Right lobe of liver (tissue), 6 donors: ENCODE results near the gene IL36G. TPM values are rescaled to one million over a fixed set of nuclear protein-coding genes. Genes with fewer than 3 reads are reported as not detected.

Experiments used
- ATAC-seq, 4 donors: fragments of 200-7000 bp; cut with Tn5 transposase; one replicate each; pipeline ENCODE4 v1.9.1; 2020; ENCODE audit warnings: mild to moderate bottlenecking in 4 of 4, moderate library complexity in 4 of 4
- DNase-seq, 3 donors: peaks; one replicate each; pipeline ENCODE4 v3.0.0-alpha.2; 2020
- H3K27ac ChIP-seq, 3 donors: fragments of 200-600 bp; one replicate each; pipeline ENCODE4 v1.8.0; 2022
- H3K27me3 ChIP-seq, 2 donors: fragments of 200-600 bp; one replicate each; pipeline ENCODE4 v1.8.0; 2022
- H3K36me3 ChIP-seq, 4 donors: fragments of 200-600 bp; sonication (generic) in 1 of 4; one replicate each; pipeline versions ENCODE4 v1.5.1 to v1.8.0; 2017 to 2022; ENCODE audit warnings: control low read depth in 1 of 4
- H3K4me1 ChIP-seq, 4 donors: fragments of 200-600 bp; sonication (generic) in 1 of 4; one replicate each; pipeline versions ENCODE4 v1.5.1 to v1.8.0; 2017 to 2022; ENCODE audit warnings: control low read depth in 1 of 4
- H3K4me3 ChIP-seq, 3 donors: fragments of 200-600 bp; one replicate each; pipeline ENCODE4 v1.8.0; 2022
- H3K9me3 ChIP-seq, 4 donors: fragments of 200-600 bp; sonication (generic) in 1 of 4; one replicate each; pipeline versions ENCODE4 v1.5.1 to v1.8.0; 2017 to 2022; ENCODE audit warnings: control low read depth in 1 of 4
- CTCF ChIP-seq, 4 donors: fragments of 200-600 bp in 3 of 4; fragments of 450-650 bp in 1 of 4; IDR thresholded peaks; one replicate each; pipeline versions ENCODE4 v1.5.1 to v1.8.0; 2016 to 2022; ENCODE audit warnings: antibody characterized with exemption in 4 of 4, mild to moderate bottlenecking in 2 of 4
- POLR2A ChIP-seq: fragments of 450-650 bp; IDR thresholded peaks from one replicate; pipeline ENCODE4 v1.6.1; 2017; ENCODE audit warnings: antibody characterized with exemption, mild to moderate bottlenecking
- WGBS: methylation state at CpG from one replicate; pipeline ENCODE4 v1.1.6; 2018; ENCODE audit warnings: low coverage, low lambda C conversion rate; ENCODE audit not compliant: insufficient coverage; ENCODE audit errors: missing lambda C conversion rate; 5-methylcytosine and 5-hydroxymethylcytosine counted together
- intact Hi-C, 2 donors: fragments of 100-400 bp; cut with DNase I; formaldehyde crosslinking; loops; one replicate each; pipeline versions ENCODE4 v1.11.2 to v1.14.1; 2022
- total RNA-seq, 6 experiments: library from RNA; depleted of rRNA in 2 of 6; stranded (reverse); fragments of >200 nt in 2 of 6; fragmentation: NEBNext Ultra II Directional in 3 of 6; extraction: Animal tissue kit (Norgen Biotek cat#: 25700) in 3 of 6; gene quantifications; one replicate each; pipeline versions ENCODE4 v1.1.0 to v1.2.4, GENCODE V29; 2016 to 2023
- donor health status: DM: no; HTN: yes; CAD: no.
- donor health status: DM: no; HTN: no; CAD: no.
- donor health status: DM: no; HTN: no; CAD: no.
- donor health status: DM: no; HTN: yes; CAD: no.
- donor health status: DM: no; HTN: yes; CAD: no.

IL36G gene
- total RNA-seq, 6 experiments from 2014 or later = not detected

DNA sequence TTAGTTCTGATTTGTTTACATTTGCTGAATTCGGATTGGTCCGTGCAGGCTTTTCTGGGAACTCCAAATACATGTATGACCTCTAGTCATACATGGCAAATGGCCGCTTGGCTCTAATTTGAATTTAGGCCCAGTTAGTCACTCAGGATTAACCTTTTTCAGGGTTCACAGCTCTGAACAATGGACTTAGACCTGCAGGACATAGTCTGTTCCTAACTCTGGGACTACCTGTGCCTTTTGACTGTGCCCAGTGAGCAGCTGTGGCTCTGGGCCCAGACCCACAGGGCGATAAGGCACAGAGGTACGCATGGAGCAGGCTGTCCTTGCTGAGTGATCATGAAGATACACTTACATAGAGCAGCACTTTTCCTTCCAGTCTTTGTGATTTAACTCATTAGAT is 38.4 kb upstream of the IL36G start:
- peak overlapping the region; percentile 72 to 89 (median 84) for H3K27ac ChIP-seq
- peak overlapping the region in 1 of 3 donors; percentile 14 for H3K4me3 ChIP-seq
- 35% methylated on average over 4 of the region's 5 CpGs for whole genome bisulfite sequencing
- H3K36me3 ChIP-seq = no peaks in the 10 kb centered on the region
- H3K9me3 ChIP-seq = no peaks in the 10 kb centered on the region
- ATAC-seq (peak; percentile 91 to 96 (median 93)), DNase-seq (peak; percentile 76 to 91 (median 86))
- no peaks in the 10 kb centered on the region for H3K27me3 ChIP-seq
- H3K4me1 ChIP-seq = peaks cover 0 to 29% (median 10%) of the 10 kb centered on the region in 4 donors
- intact Hi-C loops = no loop called here
- TF ChIP-seq POLR2A (peak; percentile 17), CTCF (IDR thresholded peaks at IDR 0.05) (no peak)

DNA sequence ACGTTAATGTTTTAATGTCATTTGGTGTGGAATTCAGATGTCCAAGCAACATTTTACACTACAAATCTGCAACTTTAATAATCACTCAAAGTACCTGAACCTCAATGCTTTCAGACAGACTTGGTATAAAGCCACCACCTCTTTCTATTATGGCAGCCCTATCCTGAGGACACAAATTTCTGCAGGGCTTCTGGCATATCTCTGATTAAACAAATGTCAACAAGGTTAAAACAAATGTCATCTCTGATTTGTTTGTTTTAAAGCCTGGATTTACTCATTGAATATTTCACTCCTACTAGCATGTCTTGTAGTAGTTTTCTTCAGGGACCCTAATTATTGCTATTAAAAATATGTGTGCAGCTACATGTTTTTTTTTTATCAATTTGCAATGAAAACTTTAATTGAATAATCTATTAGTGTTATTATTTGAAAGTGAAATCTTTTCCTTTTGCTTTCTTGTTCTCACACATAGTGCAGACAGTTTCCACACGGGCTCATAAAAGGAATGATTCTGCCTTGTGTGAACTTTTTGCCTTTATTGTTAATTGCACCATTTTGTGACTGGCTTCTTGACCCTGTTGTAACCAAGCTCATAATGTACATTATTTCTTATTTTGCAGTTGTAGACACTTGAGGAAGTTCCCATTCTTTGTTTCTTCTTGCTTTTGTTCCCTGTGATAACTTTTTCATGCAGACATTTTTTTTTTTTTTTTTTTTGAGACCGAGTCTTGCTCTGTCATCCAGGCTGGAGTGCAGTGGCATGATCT is 36.8 kb upstream of the IL36G start:
- 47% methylated on average over 3 of the region's 3 CpGs for WGBS
- Histone ChIP-seq H3K27ac (peak overlapping the region in 2 of 3 donors; percentile 83 to 89), H3K27me3 (no peaks in the 10 kb centered on the region), H3K36me3 (no peaks in the 10 kb centered on the region), H3K4me1 (peaks cover 0 to 29% (median 10%) of the 10 kb centered on the region in 4 donors), H3K4me3 (no peak overlapping the region), H3K9me3 (no peaks in the 10 kb centered on the region)
- intact Hi-C loops = loop anchor here in 1 of 2 donors (10.0 kb wide), 1 partner anchor 206 kb away; no protein-coding TSS in a partner anchor
- DNase-seq (no peak), ATAC-seq (peak in 3 of 4 donors; percentile 24 to 39 (median 36))
- TF ChIP-seq POLR2A = no peak
- TF ChIP-seq CTCF (IDR thresholded peaks at IDR 0.05) = no peak

GRCh38 chr2:112941753-112942653 is 35.8 kb upstream of the IL36G start:
- Histone ChIP-seq H3K36me3 (no peaks in the 10 kb centered on the region), H3K4me3 (no peak overlapping the region), H3K27ac (no peak overlapping the region), H3K27me3 (no peaks in the 10 kb centered on the region), H3K9me3 (no peaks in the 10 kb centered on the region), H3K4me1 (peaks cover 0 to 29% (median 10%) of the 10 kb centered on the region in 4 donors)
- DNase-seq = peak; percentile 78 to 83 (median 83)
- intact Hi-C loops = loop anchor here in 1 of 2 donors (10.0 kb wide), 1 partner anchor 207 kb away; no protein-coding TSS in a partner anchor
- 28% methylated on average over 9 of the region's 14 CpGs for WGBS
- no peak for TF ChIP-seq POLR2A
- TF ChIP-seq CTCF (IDR thresholded peaks at IDR 0.05) = peak; percentile 69 to 94 (median 76)
- ATAC-seq = peak; percentile 63 to 74 (median 68)

- WGBS = 66% methylated on average over 2 of the region's 2 CpGs
- H3K27me3 ChIP-seq = no peaks in the 10 kb centered on the region
- no peak for ATAC-seq
- peaks cover 0 to 29% (median 10%) of the 10 kb centered on the region in 4 donors for H3K4me1 ChIP-seq
- intact Hi-C loops = loop anchor here in 1 of 2 donors (10.0 kb wide), 1 partner anchor 208 kb away; no protein-coding TSS in a partner anchor
- no peaks in the 10 kb centered on the region for H3K9me3 ChIP-seq
- DNase-seq = no peak
- no peak overlapping the region for H3K27ac ChIP-seq
- no peak overlapping the region for H3K4me3 ChIP-seq
- TF ChIP-seq CTCF (IDR thresholded peaks at IDR 0.05) = no peak
- no peak for TF ChIP-seq POLR2A
- no peaks in the 10 kb centered on the region for H3K36me3 ChIP-seq
Measured at GRCh38 chr2:112942654-112943002, 35.2 kb upstream of the IL36G start.
